Measurements from ENCODE around the gene APOF.
"Not testable (repeated sequence)": the region's sequence is repeated elsewhere in the genome, so short reads cannot be mapped to it uniquely, and the experiment has no call there.

The APOF gene, protein sequence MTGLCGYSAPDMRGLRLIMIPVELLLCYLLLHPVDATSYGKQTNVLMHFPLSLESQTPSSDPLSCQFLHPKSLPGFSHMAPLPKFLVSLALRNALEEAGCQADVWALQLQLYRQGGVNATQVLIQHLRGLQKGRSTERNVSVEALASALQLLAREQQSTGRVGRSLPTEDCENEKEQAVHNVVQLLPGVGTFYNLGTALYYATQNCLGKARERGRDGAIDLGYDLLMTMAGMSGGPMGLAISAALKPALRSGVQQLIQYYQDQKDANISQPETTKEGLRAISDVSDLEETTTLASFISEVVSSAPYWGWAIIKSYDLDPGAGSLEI

DNA sequence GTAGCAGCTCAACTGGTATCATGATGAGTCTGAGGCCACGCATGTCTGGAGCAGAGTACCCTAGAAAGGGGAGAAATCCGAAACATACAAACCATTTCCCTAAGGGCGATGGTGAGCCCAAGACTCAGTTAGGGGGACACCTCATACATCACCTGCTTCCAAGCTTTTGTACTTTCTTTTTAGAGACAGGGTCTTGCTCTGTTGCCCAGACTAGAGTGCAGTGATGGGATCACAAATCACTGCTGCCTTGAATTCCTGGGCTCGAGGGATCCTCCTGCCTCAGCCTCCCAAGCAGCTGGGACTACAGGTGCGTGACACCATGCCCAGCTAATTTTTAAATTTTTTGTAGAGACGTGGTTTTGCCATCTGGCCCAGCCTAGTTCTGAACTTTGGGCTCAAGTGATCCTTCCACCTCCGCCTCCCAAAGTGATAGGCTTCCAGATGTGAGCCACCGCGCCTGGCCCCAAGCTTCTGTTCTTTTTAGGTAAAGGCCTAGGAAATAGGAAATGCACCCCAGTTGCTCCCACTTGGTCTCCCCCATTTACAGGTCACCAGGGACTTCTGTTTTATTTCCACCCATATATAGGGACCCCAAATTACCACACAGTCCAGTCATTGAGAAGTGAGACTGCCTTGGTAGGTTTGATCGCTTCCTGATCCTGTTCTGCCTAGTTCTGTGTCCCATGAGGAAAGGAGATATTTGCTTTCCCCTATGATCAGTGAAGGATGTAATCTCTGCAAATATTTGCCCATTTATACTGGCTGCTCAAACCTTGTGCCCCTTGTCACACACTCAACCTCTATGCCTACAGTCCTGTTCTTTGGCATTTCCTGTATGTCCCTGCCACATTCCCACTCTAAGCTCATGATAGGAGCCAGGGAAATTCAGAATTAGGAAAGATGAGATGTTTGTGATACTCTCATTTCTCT is at the start of gene APOF:
Gene APOF, minus strand, starts transcription at position 728 of the 930 bp plus-strand sequence. Its CDS starts 112 bp downstream, at position 616.
- DNase-seq: no peak

DNA sequence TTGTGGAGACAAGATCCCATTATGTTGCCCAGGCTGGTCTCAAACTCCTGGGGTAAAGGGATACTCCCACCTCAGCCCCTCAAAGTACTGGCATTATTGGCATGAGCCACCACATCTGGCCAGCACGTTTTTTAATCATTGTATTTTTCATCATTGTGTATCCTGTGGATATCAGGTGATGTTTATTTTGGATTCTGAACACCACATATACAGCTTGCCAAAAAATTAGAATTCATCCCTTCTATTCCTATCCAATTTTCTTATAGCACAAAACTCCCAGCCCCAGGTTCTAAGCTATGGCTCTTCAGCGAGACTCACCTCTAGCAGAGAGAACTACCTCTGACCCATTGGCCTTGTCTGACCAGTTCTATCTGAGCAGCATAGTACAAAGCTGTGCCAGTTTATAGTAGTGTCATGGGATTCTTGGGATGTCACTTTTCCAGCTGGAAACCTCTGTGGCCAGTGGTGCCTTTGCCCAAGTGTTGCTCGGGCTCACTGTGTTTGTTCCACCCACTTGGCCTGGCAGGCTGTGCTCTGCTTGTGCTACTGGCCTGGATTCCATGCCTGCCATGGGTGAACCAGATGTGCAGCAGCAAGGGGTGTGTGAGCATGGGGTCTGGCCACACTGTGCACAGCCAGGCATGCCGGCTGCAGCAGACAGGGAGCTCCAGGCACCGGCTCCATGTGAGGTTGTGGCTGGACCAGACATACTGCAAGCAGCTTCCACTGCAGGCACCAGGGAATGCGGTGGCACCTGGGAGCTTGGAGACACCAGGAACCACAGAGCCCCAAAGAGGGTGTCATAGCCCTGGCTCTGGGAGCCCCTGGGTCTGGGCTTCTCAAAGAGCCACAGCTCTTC is 49.4 kb upstream of the APOF start:
- DNase-seq: no peak

DNA sequence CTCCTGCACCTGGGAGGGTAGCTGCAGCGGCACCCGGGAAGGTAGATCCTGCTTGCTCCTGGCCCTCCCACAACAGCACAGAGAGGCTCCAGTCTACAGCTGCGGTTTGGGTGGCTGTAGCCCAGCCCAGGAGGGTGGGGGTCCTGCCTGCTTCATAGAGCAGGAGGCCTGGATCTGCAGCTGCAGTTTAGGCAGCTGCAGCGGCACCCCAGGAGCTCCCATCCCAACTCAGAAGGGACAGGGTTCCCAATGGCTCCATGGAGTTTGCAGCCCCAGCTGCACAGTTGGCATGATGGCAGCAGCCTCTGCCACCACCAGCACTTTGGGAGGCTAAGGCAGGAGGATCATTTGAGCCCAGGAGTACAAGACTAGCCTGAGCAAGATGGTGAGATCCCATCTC is 48.1 kb upstream of the APOF start:
- no peak for DNase-seq

DNA sequence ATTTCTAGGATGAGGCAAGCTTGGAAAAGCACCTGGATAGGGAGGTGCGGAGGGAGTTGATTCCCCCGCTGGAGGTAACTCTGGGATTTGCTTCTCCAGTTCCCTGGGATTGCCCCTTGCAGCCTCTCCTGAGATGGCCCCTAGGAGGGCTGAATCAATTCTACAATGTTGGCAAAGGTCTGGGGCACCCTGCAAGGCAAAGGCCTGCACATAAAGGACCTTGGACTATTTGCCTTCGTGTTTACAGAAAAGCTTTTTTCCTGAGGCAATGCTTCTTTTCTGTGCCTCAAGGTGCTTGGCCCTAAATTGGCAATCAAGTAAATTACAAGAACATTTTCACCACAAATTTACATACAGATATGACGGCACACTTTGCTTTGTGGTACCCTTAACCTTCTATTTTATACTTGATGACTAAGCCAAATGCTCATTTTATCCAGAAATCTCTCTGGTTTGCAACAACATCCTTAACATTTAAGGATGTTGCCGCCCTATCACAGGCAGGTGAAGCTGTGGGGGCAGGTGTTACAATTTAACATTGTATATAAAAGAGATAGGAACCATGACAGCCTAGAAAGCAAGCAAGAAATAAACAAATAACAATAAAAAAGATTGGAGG is 46.3 kb upstream of the APOF start:
- no peak for DNase-seq

DNA sequence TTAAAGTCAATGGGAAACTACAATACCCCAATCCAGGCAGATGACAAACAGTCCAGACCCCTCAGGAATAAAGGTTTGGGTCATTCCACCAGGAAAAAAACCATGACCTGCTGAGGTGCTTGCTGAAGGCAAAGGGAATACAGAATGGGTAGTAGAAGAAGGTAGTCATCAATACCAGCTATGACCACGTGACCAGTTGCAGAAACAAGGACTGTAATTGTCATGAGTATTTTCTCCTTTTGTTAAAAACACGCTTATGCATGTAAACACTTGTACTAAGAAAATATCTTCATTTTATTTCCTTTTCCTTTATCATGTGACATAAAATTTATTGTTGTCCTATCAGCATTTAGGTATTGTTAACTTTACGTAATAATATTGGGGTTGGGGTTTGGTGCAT is 41.6 kb upstream of the APOF start:
- not testable (repeated sequence) for DNase-seq

DNA sequence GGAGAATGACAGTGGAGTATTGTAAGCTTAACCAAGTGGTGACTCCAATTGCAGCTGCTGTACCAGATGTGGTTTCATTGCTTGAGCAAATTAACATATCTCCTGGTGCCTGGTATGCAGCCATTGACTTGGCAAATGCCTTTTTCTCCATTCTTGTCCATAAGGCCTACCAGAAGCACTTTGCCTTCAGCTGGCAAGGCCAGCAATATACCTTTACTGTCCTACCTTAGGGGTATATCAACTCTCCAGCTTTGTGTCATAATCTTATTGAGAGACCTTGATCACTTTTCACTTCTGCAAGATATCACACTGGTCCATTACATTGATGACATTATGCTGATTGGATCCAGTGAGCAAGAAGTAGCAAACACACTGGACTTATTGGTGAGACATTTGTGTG is 39.0 kb upstream of the APOF start:
- not testable (repeated sequence) for DNase-seq

DNA sequence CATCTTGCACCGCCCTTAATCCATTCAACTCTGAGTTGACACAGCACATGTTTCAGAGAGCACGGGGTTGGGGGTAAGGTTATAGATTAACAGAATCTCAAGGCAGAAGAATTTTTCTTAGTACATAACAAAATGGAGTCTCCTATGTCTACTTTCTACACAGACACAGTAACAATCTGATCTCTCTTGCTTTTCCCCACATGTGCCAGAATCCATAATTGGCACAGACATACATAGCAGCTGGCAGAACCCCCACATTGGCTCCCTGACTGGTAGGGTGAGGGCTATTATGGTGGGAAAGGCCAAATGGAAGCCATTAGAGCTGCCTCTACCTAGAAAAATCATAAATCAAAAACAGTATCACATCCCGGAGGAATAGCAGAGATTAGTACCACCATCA is 38.5 kb upstream of the APOF start:
- not testable (repeated sequence) for DNase-seq

DNA sequence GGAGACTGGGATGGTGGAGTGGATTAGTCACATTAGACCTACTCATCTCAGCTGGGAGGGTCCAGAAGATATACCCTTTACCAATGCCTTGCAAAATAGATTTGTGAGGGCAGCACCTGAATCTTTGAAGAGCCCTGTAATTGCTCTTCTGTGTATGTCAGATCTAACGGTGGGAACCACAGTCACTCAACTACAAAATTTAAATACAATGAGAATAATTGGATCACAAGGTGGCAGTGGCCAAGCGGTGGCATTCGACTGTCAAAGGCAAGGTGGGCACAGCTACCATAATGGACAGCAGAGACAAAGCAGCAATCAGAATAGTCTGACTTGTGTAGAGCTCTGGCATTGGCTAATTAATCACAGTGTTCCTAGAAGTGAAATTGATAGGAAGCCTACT is 36.8 kb upstream of the APOF start:
- not testable (repeated sequence) for DNase-seq

DNA sequence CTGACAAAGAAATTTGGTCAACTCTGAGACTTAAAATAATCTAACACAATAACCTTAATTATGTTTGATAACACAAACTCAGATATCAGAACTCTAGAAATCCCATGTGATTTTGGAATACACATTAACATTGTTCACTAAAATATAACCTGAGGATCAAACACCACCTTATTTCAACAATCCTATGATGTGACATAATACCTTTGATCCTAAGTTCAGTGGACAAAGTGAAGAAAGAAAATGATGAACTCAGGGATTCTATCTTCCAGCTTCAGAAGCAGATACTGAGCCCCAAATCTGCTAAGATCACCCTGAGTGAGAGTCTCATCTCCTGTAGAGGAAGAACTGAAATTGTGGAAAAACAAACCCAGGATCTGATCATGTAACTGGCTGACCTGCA is 35.7 kb upstream of the APOF start:
- DNase-seq: no peak

DNA sequence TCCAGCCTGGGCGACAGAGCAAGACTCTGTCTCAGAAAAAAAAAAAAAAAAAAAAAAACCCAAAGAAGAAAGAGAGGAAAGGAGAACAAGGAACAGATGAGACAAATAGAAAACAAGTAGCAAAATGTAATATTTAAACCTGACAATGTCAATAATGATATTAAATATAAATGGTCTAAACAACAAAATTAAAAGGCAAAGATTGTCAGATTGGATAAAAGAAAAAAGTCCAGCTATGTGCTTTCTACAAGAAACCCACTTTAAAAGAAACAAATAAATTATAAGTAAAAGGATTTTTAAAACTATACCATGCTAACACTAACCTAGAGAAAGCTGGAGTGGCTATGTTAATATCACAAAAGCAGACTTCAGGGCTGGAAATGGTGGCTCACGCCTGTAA is 29.7 kb upstream of the APOF start:
- no peak for DNase-seq

DNA sequence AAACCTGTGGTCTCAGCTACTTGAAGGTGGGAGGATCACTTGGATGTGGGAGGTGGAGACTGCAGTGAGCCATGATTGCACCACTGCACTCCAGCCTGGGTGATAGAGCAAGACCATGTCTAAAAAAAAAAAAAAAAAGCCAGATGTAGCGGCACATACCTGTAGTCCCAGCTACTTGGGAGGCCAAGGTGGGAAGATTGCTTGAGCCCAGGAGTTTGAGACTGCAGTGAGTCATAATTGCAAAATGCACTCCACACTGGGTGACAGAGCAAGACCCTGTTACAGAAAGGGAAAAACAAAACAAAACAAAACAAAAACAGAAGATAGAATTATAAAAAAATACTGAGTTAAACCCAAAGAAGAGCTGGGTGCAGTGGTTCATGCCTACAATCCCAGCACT is 29.1 kb upstream of the APOF start:
- DNase-seq: no peak

DNA sequence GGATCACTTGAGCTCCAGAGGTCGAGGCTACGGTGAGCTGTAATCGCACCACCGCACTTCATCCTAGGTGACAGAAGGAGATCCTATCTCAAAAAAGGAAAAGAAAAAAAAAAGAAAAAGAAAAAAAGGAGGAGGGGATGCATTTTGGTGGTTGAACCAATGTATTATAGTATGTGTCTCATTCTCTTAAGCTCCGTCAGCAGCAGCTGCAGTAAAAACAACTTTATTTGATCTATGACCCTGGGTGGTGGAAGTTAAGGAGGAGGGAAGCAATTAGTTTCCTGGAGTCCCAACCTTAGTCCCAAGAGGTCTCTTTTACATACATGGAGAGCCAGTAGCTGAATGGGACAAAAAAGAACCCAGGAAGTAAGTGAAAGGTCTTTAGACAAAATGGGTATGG is 26.8 kb upstream of the APOF start:
- DNase-seq: no peak

DNA sequence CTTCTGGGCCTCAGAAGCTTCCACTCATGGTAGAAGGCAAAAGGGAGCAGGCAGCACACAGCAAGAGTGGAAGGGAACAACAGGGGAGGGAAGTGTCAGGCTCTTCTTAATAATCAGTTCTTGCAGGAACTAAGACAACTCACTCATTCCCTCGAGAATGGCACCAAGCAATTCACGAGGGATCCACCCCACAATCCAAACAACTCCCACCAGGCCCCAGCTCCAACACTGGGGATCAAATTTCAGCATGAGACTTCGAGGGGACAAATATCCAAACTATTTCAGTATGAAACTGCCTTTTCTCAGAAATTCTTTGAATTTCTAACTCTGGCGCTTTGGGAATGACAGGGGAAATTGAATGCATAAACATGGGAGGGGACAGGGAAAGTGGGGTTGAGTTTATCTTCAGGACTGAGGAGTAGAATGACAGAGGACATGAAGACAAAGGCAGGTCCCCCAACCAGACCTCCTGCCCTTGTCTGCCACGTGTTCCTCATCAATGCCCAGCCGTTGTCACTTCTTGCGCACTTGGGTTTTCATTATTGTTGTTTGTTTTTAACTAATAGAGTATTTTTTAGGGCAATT is 24.6 kb upstream of the APOF start:
- no peak for DNase-seq

DNA sequence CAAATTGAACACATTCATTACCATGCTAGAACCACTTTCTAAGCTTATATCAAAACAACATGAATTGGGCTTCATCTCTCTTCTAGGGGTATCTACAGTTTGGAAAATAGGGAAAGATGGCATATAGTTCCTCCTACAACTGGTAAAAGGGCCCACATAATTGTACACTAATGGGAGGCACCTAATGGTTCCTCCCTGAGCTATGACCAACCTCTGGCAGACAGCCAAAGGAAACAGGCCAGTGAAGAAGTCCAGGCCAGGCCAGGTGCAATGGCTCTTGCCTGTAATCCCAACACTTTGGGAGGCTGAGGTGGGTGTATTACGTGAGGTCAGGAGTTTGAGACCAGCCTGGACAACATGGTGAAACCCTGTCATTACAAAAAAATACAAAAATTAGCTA is 23.2 kb upstream of the APOF start:
- DNase-seq: no peak

DNA sequence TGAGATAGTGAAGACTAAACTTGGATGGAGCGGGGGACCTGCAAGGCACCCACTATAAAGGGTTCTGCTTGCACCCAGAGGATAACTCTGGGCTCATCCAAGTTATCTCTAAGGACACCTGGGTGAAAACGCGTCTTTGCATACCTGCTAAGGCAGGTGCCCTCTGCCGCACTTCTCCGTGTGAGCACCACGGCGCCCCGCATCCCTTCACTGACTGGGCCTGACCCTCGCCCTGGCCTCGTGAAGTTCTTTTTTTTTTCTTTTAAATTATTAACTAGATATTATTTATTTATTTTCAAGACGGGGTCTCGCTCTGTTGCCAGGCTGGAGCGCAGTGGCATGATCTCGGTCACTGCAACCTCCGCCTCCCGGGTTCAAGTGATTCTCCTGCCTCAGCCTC is 20.0 kb upstream of the APOF start:
- DNase-seq: no peak

DNA sequence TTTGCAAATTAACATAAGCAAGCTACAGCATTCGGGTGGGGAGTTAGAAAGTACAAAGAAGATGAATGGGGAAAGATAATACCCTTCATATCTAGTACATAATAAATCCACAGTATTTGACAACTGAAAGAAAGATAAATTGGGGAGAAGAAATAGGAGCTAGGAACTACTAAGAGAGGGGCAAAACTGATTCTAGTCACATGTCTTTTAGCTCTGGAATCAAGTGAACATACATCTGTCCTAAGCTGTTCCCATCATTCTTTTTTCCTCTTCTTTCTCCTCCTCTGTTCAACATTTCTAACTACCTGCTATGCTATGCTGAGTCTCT is 15.3 kb upstream of the APOF start:
- DNase-seq: no peak

DNA sequence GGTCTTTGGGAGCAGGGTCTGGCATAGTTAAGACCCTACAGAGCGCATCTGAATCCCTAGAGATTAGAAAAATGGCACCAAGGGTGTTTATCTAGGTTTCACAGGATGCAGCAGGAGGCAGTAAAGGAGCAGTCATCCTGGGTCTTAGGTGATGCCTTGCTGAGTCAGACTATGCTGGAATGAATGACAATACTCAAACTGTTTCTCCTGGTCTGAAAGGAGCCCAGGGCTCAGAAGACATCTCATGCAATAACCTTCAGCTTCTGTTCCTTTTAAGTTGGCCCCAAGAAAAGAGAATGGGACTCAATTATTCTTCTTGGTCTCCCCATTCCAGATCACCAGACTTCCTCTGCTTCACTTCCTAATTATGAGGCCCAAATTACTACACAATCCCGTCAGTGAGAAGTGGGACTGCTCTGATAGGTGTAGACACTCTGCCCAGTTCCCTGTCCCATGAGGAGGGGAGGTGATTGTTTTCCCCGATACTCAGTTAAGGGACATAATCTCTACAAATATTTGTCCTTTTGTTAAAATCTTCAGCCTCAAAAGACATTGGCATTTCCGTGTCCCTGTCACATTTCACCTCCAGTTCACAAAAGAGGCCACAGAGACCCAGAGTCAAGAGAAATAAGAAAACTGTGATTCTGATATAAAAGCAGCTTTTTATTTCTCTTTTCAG is 14.8 kb upstream of the APOF start:
- no peak for DNase-seq

DNA sequence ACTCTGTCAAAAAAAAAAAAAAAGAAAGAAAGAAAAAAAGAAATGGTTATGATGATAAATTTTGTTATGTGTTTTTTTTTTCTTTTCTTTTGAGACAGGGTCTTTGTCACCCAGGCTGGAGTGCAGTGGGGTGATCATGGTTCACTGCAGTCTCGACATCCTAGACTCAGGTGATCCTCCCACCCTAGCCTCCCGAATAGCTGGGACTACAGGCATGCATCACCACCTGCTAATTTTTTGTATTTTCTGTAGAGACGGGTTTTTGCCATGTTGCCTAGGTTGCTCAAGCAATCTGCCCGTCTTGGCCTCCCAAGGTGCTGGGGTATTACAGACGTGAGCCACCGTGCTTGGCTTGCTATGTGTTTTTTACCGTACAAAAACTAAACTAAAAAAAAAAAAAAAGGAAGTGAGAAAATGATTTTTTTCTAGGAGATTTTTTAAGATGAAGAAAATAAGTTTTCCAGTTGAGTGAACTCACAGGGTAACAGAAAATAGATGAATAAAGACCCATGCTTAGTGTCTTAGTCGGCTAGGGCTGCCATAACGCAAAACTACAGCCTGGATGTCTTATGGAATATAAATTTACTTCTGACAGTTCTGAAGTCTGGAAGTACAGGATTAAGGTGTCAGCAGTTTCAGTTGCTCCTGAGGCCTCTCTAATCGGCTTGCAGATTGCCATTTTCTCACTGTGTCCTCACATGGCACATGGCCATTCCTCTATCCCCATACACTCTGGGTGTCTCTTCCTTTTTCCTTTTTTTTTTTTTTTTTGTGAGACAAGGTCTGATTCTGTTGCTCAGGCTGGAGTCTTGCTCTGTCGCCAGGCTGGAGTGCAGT is 13.2 kb upstream of the APOF start:
- DNase-seq: no peak

DNA sequence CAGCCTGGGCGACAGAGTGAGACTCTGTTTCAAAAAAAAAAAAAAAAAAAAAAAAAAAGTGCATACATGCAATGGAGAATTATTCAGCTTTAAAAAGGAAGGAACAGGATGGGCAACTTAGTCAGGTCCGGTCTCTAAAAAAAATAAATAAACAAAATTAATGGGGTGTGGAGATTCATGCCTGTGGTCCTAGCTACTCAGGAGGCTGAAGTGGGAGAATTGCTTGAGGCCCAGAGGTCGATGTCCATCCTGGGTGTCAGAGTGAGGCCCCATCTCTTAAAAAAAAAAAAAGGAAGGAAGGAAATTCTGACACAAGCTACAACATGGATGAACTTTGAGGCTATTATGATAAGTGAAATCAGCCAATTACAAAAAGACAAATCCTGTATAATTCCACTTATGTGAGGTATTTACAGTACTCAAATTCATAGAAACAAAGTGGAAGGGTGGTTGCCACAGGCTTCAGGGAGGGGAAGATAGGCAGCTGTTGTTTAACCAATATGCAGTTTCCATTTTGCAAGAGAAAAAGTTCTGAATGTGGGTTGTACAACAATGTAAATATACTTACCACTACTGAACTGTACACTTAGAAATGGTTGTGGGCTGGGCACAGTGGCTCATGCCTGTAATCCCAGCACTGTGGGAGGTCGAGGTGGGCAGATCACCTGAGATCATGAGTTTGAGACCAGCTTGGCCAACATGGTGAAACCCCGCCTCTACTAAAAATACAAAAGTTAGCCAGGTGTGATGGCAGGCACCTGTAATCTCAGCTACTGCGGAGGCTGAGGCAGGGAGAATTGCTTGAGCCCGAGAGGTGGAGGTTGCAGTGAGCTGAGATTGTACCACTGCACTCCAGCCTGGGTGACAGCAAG is 12.3 kb upstream of the APOF start:
- DNase-seq: no peak

DNA sequence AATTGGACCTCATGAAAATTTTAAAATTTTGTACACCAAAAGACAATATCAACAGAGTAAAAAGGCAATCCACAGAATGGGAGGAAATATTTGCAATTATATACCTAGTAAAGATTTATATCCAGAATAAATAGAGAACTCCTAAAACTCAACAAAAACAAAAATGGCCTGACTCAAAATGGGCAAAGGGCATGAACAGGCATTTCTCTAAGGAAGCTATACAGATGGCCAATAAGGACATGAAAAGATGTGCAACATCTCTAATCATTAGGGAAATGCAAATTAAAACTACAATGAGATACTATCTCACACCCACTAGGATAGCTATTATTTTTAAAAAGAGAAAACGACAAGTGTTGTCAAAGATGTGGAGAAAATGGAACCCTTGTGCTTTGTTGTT is 10.9 kb upstream of the APOF start:
- DNase-seq: no peak

All from stimulated activated CD4-positive, alpha-beta T cell treated with anti-CD3 and anti-CD28 coated beads, Interleukin-15, amount 100 ng/mL, for 24 hours (primary cell).